HepG2 (cell line): ENCODE measurements around the gene TPM3. TPM values are rescaled to one million over a fixed set of nuclear protein-coding genes. Genes with fewer than 3 reads are reported as not detected.
A peak's percentile ranks its signal among the peaks of the same experiment; 100 is the strongest.

Source experiments
- ATF1 ChIP-seq: IDR thresholded peaks from 2 replicates; pipeline ENCODE4 v1.6.1; 2016; ENCODE audit warnings: mild to moderate bottlenecking, control low read depth
- CBX2 ChIP-seq, 2 experiments: fragments of 200-600 bp in 1 of 2; sonication (generic); formaldehyde crosslinking in 1 of 2; IDR thresholded peaks; 2 replicates each; pipeline versions ENCODE4 v1.7.0 to v1.8.1; 2018 to 2022; ENCODE audit warnings: low read depth in 2 of 2, low read length in 1 of 2, mild to moderate bottlenecking in 1 of 2, missing genetic modification reagents in 1 of 2
- CREM ChIP-seq, 2 experiments: sonication (generic) in 1 of 2; formaldehyde crosslinking in 1 of 2; IDR thresholded peaks; 2 replicates each; pipeline versions ENCODE4 v1.4.0 to v1.6.1; 2016 to 2020; ENCODE audit warnings: antibody characterized with exemption in 1 of 2, mild to moderate bottlenecking in 1 of 2, missing genetic modification reagents in 1 of 2
- EED ChIP-seq: sonication (generic); formaldehyde crosslinking; IDR thresholded peaks from 2 replicates; pipeline ENCODE4 v1.5.0; 2020; ENCODE audit warnings: mild to moderate bottlenecking, missing genetic modification reagents
- HMG20A ChIP-seq: IDR thresholded peaks from 2 replicates; pipeline ENCODE4 v1.6.1; 2016; ENCODE audit warnings: borderline replicate concordance
- HNRNPUL1 ChIP-seq: fragments of 200-400 bp; formaldehyde crosslinking; IDR thresholded peaks from 2 replicates; pipeline ENCODE4 v1.6.1; 2017; ENCODE audit warnings: low read depth, mild to moderate bottlenecking, low read length, moderate library complexity
- HOXA7 ChIP-seq: sonication (generic); formaldehyde crosslinking; IDR thresholded peaks from 2 replicates; pipeline ENCODE4 v1.8.1; 2022; ENCODE audit warnings: mild to moderate bottlenecking, missing genetic modification reagents, moderate library complexity
- ISX ChIP-seq: sonication (generic); formaldehyde crosslinking; conservative IDR thresholded peaks from 2 replicates; pipeline ENCODE4 v1.5.0; 2020; ENCODE audit warnings: missing genetic modification reagents
- KDM6A ChIP-seq: IDR thresholded peaks from 2 replicates; pipeline ENCODE4 v1.6.1; 2016; ENCODE audit warnings: low read depth
- PHF8 ChIP-seq: sonication (generic); formaldehyde crosslinking; IDR thresholded peaks from 2 replicates; pipeline ENCODE4 v1.5.0; 2020; ENCODE audit warnings: missing genetic modification reagents
- SMC3 ChIP-seq: IDR thresholded peaks from 2 replicates; pipeline ENCODE4 v1.6.1; 2011; ENCODE audit warnings: low read length, improper control_type of control experiment
- THAP9 ChIP-seq: sonication (generic); formaldehyde crosslinking; IDR thresholded peaks from 2 replicates; pipeline ENCODE4; 2020; ENCODE audit warnings: missing genetic modification reagents, mild to moderate bottlenecking, borderline replicate concordance
- XRCC5 ChIP-seq: fragments of 200-400 bp; formaldehyde crosslinking; optimal IDR thresholded peaks from 2 replicates; pipeline ENCODE3; 2017; ENCODE audit warnings: mild to moderate bottlenecking, low read length
- ZMYM2 ChIP-seq: sonication (generic); formaldehyde crosslinking; IDR thresholded peaks from 2 replicates; pipeline ENCODE4 v1.8.0; 2022; ENCODE audit warnings: mild to moderate bottlenecking, missing genetic modification reagents
- ZNF329 ChIP-seq: sonication (generic); formaldehyde crosslinking; IDR thresholded peaks from 2 replicates; pipeline ENCODE4 v1.9.0; 2021; ENCODE audit warnings: low read depth, mild to moderate bottlenecking, missing genetic modification reagents
- ZNF510 ChIP-seq: sonication (generic); formaldehyde crosslinking; IDR thresholded peaks from 2 replicates; pipeline ENCODE4 v1.4.0; 2020; ENCODE audit warnings: low read depth, mild to moderate bottlenecking, missing genetic modification reagents
- ZNF773 ChIP-seq: sonication (generic); formaldehyde crosslinking; IDR thresholded peaks from 2 replicates; pipeline ENCODE4 v1.4.0; 2020; ENCODE audit warnings: missing genetic modification reagents, borderline replicate concordance
- polyA plus RNA-seq, 8 experiments: library from polyadenylated mRNA; depleted of rRNA in 3 of 8; stranded (reverse) in 7 of 8; unstranded in 1 of 8; fragments of >200 nt; fragmentation: Illumina TruSeq in 4 of 8; extraction: Trizol in 4 of 8; gene quantifications; 2 replicates each; pipeline versions ENCODE4 v1.2.1 to v1.2.3, GENCODE V29; 2011 to 2016; ENCODE audit warnings: low read depth in 4 of 8, missing spikeins in 1 of 8, mixed read lengths in 1 of 8; ENCODE audit not compliant: insufficient read depth in 1 of 8
- total RNA-seq, 5 experiments: library from RNA; depleted of rRNA; stranded (reverse); fragments of >200 nt; fragmentation: Illumina TruSeq; extraction: Trizol; gene quantifications; 2 replicates each; pipeline ENCODE4 v1.2.3, GENCODE V29; 2016; ENCODE audit warnings: low read depth in 1 of 5
- TF ChIP-seq, protein P1 (sequence below): sonication (generic); formaldehyde crosslinking; IDR thresholded peaks from 2 replicates; pipeline ENCODE4 v1.8.0; 2022; ENCODE audit warnings: mild to moderate bottlenecking, missing genetic modification reagents, moderate library complexity
- TF ChIP-seq, protein P2 (sequence below): sonication (generic); formaldehyde crosslinking; IDR thresholded peaks from 2 replicates; pipeline ENCODE4 v1.5.0; 2020; ENCODE audit warnings: missing genetic modification reagents
- TF ChIP-seq, protein P3 (sequence below): sonication (generic); formaldehyde crosslinking; IDR thresholded peaks from 2 replicates; pipeline ENCODE4 v1.5.0; 2020; ENCODE audit warnings: mild to moderate bottlenecking, missing genetic modification reagents

TPM3 gene
- total and polyA plus RNA-seq, 2 of the 13 experiments (the other 11 are each of a cell fraction or from before 2014, with no cell fraction given), result 160 to 307 TPM

GRCh38 chr1:154183046-154183915 lies 8.6 kb downstream of the TPM3 start (continued):
- no peak for TF ChIP-seq CBX2 (IDR thresholded peaks at IDR 0.05; ENCODE audit: low read depth, low read length)
- TF ChIP-seq CBX2 (CRISPR knock-in tag; IDR thresholded peaks at IDR 0.05; ENCODE audit: low read depth), result no peak
- 0 out of 2 replicates have a peak, but pooled peaks have one; percentile 9 for TF ChIP-seq KDM6A (CRISPR knock-in tag)
- TF ChIP-seq PHF8 (CRISPR knock-in tag), result peak; percentile 73
- TF ChIP-seq, protein P1, sequence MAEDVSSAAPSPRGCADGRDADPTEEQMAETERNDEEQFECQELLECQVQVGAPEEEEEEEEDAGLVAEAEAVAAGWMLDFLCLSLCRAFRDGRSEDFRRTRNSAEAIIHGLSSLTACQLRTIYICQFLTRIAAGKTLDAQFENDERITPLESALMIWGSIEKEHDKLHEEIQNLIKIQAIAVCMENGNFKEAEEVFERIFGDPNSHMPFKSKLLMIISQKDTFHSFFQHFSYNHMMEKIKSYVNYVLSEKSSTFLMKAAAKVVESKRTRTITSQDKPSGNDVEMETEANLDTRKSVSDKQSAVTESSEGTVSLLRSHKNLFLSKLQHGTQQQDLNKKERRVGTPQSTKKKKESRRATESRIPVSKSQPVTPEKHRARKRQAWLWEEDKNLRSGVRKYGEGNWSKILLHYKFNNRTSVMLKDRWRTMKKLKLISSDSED (CRISPR knock-in tag), result no peak
- TF ChIP-seq, protein P2, sequence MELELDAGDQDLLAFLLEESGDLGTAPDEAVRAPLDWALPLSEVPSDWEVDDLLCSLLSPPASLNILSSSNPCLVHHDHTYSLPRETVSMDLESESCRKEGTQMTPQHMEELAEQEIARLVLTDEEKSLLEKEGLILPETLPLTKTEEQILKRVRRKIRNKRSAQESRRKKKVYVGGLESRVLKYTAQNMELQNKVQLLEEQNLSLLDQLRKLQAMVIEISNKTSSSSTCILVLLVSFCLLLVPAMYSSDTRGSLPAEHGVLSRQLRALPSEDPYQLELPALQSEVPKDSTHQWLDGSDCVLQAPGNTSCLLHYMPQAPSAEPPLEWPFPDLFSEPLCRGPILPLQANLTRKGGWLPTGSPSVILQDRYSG (CRISPR knock-in tag), result peak; percentile 50; the same call in 1 of the 2 replicates
- TF ChIP-seq SMC3, result no peak
- TF ChIP-seq HOXA7 (CRISPR knock-in tag), result no peak
- peak; percentile 42 for TF ChIP-seq XRCC5
- TF ChIP-seq, protein P3, sequence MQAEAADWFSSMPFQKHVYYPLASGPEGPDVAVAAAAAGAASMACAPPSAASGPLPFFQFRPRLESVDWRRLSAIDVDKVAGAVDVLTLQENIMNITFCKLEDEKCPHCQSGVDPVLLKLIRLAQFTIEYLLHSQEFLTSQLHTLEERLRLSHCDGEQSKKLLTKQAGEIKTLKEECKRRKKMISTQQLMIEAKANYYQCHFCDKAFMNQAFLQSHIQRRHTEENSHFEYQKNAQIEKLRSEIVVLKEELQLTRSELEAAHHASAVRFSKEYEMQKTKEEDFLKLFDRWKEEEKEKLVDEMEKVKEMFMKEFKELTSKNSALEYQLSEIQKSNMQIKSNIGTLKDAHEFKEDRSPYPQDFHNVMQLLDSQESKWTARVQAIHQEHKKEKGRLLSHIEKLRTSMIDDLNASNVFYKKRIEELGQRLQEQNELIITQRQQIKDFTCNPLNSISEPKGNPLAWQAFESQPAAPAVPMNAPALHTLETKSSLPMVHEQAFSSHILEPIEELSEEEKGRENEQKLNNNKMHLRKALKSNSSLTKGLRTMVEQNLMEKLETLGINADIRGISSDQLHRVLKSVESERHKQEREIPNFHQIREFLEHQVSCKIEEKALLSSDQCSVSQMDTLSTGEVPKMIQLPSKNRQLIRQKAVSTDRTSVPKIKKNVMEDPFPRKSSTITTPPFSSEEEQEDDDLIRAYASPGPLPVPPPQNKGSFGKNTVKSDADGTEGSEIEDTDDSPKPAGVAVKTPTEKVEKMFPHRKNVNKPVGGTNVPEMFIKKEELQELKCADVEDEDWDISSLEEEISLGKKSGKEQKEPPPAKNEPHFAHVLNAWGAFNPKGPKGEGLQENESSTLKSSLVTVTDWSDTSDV (CRISPR knock-in tag), result no peak
- TF ChIP-seq THAP9, result peak; percentile 98
- TF ChIP-seq HNRNPUL1, result no peak
- peak; percentile 90 for TF ChIP-seq ATF1 (CRISPR knock-in tag)
- no peak for TF ChIP-seq ZNF773 (CRISPR knock-in tag)
- TF ChIP-seq ISX, result no peak
- TF ChIP-seq ZNF510, result 0 out of 2 replicates have a peak, but pooled peaks have one; percentile 53
- peak; percentile 96 for TF ChIP-seq CREM (IDR thresholded peaks at IDR 0.05)
- TF ChIP-seq CREM (CRISPR knock-in tag; IDR thresholded peaks at IDR 0.05), result peak; percentile 68
- 0 out of 2 replicates have a peak, but pooled peaks have one; percentile 5 for TF ChIP-seq ZMYM2
- peak; percentile 87 for TF ChIP-seq EED
- peak; percentile 91 for TF ChIP-seq ZNF329 (CRISPR knock-in tag)
- TF ChIP-seq HMG20A (CRISPR knock-in tag), result 0 out of 2 replicates have a peak, but pooled peaks have one; percentile 23
